Peyer's patch (tissue), 4 donors: ENCODE results near the gene STYK1.

Source experiments
- POLR2A ChIP-seq, 2 donors: fragments of 450-650 bp; IDR thresholded peaks; one replicate each; pipeline ENCODE4 v1.5.1; 2017; ENCODE audit warnings: antibody characterized with exemption in 2 of 2, mild to moderate bottlenecking in 2 of 2, moderate library complexity in 2 of 2
- TF ChIP-seq, protein P1 (sequence below), 6 experiments: fragments of 450-650 bp in 4 of 6; fragments of 200-600 bp in 2 of 6; sonication (generic) in 1 of 6; IDR thresholded peaks; one replicate each; pipeline ENCODE4 v1.5.1; 2017 to 2019; ENCODE audit warnings: antibody characterized with exemption in 6 of 6, mild to moderate bottlenecking in 3 of 6, moderate library complexity in 1 of 6

DNA sequence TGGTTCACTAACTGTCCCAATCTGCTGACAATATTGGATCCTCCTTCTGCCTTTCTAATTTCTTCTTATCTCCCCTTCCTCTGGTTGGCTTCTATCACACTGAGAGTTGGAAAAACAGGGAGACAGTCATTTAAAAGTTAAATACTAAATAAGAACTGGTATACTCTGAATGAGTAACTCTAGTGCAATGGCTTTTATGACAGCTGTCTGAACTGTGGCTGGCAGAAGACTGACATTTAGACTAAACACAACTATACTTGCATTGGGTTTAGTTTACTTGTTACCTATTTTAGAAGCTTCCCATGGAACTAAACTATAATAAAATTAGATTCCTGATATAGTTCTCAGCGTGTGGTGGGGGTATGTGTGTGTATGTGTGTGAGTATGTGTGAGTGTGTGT, 52.6 kb downstream of the STYK1 start:
- TF ChIP-seq, protein P1, sequence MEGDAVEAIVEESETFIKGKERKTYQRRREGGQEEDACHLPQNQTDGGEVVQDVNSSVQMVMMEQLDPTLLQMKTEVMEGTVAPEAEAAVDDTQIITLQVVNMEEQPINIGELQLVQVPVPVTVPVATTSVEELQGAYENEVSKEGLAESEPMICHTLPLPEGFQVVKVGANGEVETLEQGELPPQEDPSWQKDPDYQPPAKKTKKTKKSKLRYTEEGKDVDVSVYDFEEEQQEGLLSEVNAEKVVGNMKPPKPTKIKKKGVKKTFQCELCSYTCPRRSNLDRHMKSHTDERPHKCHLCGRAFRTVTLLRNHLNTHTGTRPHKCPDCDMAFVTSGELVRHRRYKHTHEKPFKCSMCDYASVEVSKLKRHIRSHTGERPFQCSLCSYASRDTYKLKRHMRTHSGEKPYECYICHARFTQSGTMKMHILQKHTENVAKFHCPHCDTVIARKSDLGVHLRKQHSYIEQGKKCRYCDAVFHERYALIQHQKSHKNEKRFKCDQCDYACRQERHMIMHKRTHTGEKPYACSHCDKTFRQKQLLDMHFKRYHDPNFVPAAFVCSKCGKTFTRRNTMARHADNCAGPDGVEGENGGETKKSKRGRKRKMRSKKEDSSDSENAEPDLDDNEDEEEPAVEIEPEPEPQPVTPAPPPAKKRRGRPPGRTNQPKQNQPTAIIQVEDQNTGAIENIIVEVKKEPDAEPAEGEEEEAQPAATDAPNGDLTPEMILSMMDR (IDR thresholded peaks at IDR 0.05), result no peak
- TF ChIP-seq POLR2A (IDR thresholded peaks at IDR 0.05), result no peak
